ENCODE measurements around the gene MACROD2.

The MACROD2 gene

GRCh38 chr20:15056246-15056645 is 1060.9 kb downstream of the MACROD2 start:
- no peak for DNase-seq (ENCODE audit: low spot score)

- DNase-seq (ENCODE audit: low spot score), result no peak
Observed at GRCh38 chr20:15058841-15059240, 1063.5 kb downstream of the MACROD2 start.

GRCh38 chr20:15059438-15059837 is 1064.1 kb downstream of the MACROD2 start:
- no peak for DNase-seq (ENCODE audit: low spot score)

- DNase-seq (ENCODE audit: low spot score), result no peak
Observed at GRCh38 chr20:15060265-15061060, 1065.1 kb downstream of the MACROD2 start.

- DNase-seq (ENCODE audit: low spot score), result no peak
Observed at GRCh38 chr20:15061061-15061430, 1065.7 kb downstream of the MACROD2 start.

GRCh38 chr20:15061955-15062354 is 1066.6 kb downstream of the MACROD2 start:
- no peak for DNase-seq (ENCODE audit: low spot score)

- no peak for DNase-seq (ENCODE audit: low spot score)
Observed at GRCh38 chr20:15063081-15063480, 1067.8 kb downstream of the MACROD2 start.

- no peak for DNase-seq (ENCODE audit: low spot score)
Observed at GRCh38 chr20:15064741-15065140, 1069.4 kb downstream of the MACROD2 start.

- no peak for DNase-seq (ENCODE audit: low spot score)
Observed at GRCh38 chr20:15065794-15066193, 1070.5 kb downstream of the MACROD2 start.

GRCh38 chr20:15068486-15068885 is 1073.2 kb downstream of the MACROD2 start:
- no peak for DNase-seq (ENCODE audit: low spot score)

GRCh38 chr20:15069355-15069754 is 1074.0 kb downstream of the MACROD2 start:
- no peak for DNase-seq (ENCODE audit: low spot score)

- no peak for DNase-seq (ENCODE audit: low spot score)
Observed at GRCh38 chr20:15071085-15071808, 1075.9 kb downstream of the MACROD2 start.

- DNase-seq (ENCODE audit: low spot score), result no peak
Observed at GRCh38 chr20:15072316-15072715, 1077.0 kb downstream of the MACROD2 start.

GRCh38 chr20:15075586-15075985 is 1080.3 kb downstream of the MACROD2 start:
- no peak for DNase-seq (ENCODE audit: low spot score)

GRCh38 chr20:15076785-15077184 is 1081.5 kb downstream of the MACROD2 start:
- no peak for DNase-seq (ENCODE audit: low spot score)

- DNase-seq (ENCODE audit: low spot score), result no peak
Observed at GRCh38 chr20:15077733-15078250, 1082.5 kb downstream of the MACROD2 start.

GRCh38 chr20:15079594-15080340 is 1084.5 kb downstream of the MACROD2 start:
- DNase-seq (ENCODE audit: low spot score), result no peak

- DNase-seq (ENCODE audit: low spot score), result no peak
Observed at GRCh38 chr20:15081261-15081660, 1085.9 kb downstream of the MACROD2 start.

GRCh38 chr20:15091421-15092037 is 1096.2 kb downstream of the MACROD2 start:
- DNase-seq (ENCODE audit: low spot score), result no peak

GRCh38 chr20:15098351-15098750 is 1103.0 kb downstream of the MACROD2 start:
- no peak for DNase-seq (ENCODE audit: low spot score)

GRCh38 chr20:15099130-15099529 is 1103.8 kb downstream of the MACROD2 start:
- DNase-seq (ENCODE audit: low spot score), result no peak

GRCh38 chr20:15100506-15101160 is 1105.3 kb downstream of the MACROD2 start:
- no peak for DNase-seq (ENCODE audit: low spot score)
